Esophagus muscularis mucosa (tissue), 4 donors: Measurements from ENCODE around the gene TEAD1.

Experiments used
- CTCF ChIP-seq, 3 experiments: fragments of 200-600 bp in 2 of 3; fragments of 450-650 bp in 1 of 3; sonication (generic) in 2 of 3; IDR thresholded peaks; one replicate each; pipeline ENCODE4 v1.5.1; 2017 to 2019; ENCODE audit warnings: antibody characterized with exemption in 3 of 3, mild to moderate bottlenecking in 2 of 3, moderate library complexity in 1 of 3
- EP300 ChIP-seq: sonication (generic); formaldehyde crosslinking; IDR thresholded peaks from one replicate; pipeline ENCODE4 v1.6.1; 2017; ENCODE audit warnings: antibody characterized with exemption
- POLR2A ChIP-seq: fragments of 450-650 bp; IDR thresholded peaks from one replicate; pipeline ENCODE4 v1.6.1; 2017; ENCODE audit warnings: antibody characterized with exemption, moderate library complexity, mild to moderate bottlenecking, low read depth

GRCh38 chr11:12715941-12716340, 41.7 kb downstream of the TEAD1 start:
- TF ChIP-seq CTCF (IDR thresholded peaks at IDR 0.05) (no peak), EP300 (no peak), POLR2A (no peak)
